ENCODE measurements around the gene DCLRE1B. TPM values are rescaled to one million over a fixed set of nuclear protein-coding genes. Genes with fewer than 3 reads are reported as not detected.

Gene DCLRE1B
- total RNA-seq, 4 donors from 2014 or later, result 3.2 to 5.0 (median 4.1) TPM

DNA sequence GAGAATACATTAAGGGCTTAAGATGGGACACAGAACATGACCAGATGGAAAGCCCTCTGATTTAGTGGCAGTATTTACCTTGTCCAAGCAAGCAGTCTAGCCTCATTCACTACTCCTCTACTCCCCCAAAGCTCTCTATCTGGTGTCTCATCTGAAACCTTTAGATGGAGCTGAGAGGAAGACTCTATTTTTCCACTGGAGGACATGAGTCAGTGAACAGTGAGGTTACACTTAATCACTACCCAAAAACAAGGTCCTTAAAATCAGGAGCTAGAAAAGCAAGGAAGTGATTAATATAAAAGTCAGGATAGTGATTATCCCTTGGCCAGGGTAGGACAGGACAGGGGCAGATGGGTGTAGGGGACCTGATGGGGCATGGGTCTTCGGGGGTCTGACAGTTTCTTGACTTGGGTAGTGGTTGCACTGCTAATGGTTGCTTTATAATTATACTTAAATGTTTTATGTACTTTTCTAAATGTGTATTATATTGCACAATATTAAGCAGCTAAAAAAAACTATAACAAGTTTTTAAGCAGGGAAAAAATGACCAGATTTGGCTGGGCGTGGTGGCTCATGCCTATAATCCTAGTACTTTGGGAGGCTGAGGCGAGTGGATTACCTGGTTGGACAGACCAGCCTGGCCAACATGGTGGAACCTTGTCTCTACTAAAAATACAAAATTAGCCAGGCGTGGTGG lies 36.6 kb upstream of the DCLRE1B start:
- H3K4me1 ChIP-seq, result no peaks in the 10 kb centered on the region
- DNase-seq, result no peak
- intact Hi-C loops (cut with DNase I), result no loop called here
- H3K36me3 ChIP-seq, result no peaks in the 10 kb centered on the region
- H3K9me3 ChIP-seq, result no peaks in the 10 kb centered on the region
- 95% methylated on average over 4 of the region's 4 CpGs for WGBS, 2 donors
- H3K27ac ChIP-seq, result no peak overlapping the region
- no peak for TF ChIP-seq POLR2A (IDR thresholded peaks at IDR 0.05)
- TF ChIP-seq, protein P1, sequence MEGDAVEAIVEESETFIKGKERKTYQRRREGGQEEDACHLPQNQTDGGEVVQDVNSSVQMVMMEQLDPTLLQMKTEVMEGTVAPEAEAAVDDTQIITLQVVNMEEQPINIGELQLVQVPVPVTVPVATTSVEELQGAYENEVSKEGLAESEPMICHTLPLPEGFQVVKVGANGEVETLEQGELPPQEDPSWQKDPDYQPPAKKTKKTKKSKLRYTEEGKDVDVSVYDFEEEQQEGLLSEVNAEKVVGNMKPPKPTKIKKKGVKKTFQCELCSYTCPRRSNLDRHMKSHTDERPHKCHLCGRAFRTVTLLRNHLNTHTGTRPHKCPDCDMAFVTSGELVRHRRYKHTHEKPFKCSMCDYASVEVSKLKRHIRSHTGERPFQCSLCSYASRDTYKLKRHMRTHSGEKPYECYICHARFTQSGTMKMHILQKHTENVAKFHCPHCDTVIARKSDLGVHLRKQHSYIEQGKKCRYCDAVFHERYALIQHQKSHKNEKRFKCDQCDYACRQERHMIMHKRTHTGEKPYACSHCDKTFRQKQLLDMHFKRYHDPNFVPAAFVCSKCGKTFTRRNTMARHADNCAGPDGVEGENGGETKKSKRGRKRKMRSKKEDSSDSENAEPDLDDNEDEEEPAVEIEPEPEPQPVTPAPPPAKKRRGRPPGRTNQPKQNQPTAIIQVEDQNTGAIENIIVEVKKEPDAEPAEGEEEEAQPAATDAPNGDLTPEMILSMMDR (IDR thresholded peaks at IDR 0.05), result no peak
- no peaks in the 10 kb centered on the region for H3K27me3 ChIP-seq
- H3K4me3 ChIP-seq (replicated peaks in 1 of 3), result no peak overlapping the region

DNA sequence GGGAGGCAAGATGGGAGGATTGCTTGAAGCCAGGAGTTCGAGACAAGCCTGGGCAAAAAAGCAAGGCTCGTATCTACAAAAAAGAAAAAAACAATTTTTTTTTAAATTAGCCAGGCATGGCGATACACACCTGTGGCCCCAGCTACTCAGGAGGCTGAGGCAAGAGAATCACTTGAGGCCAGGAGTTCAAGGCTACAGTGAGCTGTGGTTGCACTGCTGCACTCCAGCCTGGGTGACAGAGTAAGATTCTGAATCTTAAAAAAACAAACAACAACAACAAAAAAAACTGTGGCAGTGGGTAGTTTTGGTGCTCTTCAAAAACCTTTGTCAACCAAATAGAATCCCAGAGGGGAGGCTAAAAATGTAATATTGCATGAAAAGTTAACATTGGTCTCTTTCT lies 34.3 kb upstream of the DCLRE1B start:
- no peaks in the 10 kb centered on the region for H3K9me3 ChIP-seq
- H3K4me3 ChIP-seq (replicated peaks in 1 of 3), result no peak overlapping the region
- no peak for TF ChIP-seq POLR2A (IDR thresholded peaks at IDR 0.05)
- 82 to 95% methylated on average over 3 of the region's 3 CpGs for WGBS, 2 donors
- intact Hi-C loops (cut with DNase I), result no loop called here
- no peak overlapping the region for H3K27ac ChIP-seq
- H3K36me3 ChIP-seq, result no peaks in the 10 kb centered on the region
- H3K4me1 ChIP-seq, result no peaks in the 10 kb centered on the region
- no peak for DNase-seq
- H3K27me3 ChIP-seq, result no peaks in the 10 kb centered on the region

DNA sequence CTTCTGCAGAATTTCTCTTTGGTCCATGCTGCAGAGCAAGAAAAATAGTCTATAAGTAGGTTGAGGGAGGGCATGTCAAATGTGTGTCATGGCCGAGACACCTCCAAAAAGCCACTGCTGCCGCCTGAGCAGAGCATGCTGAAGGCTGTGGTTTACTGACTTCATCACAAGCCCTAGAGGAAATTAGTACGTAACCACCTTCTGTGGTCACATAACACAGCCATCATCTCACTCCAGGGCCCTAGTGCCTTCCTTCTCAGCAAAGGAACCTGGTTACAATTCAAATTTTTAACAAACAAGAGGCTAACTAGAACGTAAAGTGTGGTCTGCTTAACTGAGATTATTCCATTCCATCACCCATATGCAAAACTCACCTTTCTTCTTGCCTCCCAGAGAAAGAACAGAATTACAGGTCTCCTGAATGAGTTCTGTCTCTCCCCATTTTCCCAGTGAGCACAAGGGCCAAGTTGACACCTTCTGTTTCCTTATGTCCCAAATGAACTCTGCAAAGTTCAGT lies 33.5 kb upstream of the DCLRE1B start, which contains the start of gene PTPN22:
PTPN22 (minus strand) TSS at position 116 of the 517 bp plus-strand sequence.
- TF ChIP-seq POLR2A (IDR thresholded peaks at IDR 0.05), result peak in 1 of 2 donors; percentile 16
- TF ChIP-seq, protein P1 (IDR thresholded peaks at IDR 0.05), result no peak
- Histone ChIP-seq H3K9me3 (no peaks in the 10 kb centered on the region), H3K36me3 (no peaks in the 10 kb centered on the region), H3K27ac (no peak within 1 kb of the TSS), H3K27me3 (no peaks in the 10 kb centered on the region), H3K4me3 (replicated peaks in 1 of 3) (no peak within 1 kb of the TSS), H3K4me1 (no peaks in the 10 kb centered on the region)
- intact Hi-C loops (cut with DNase I), result no loop called here
- WGBS, 2 donors, result 82 to 84% methylated on average over 4 of the region's 4 CpGs
- DNase-seq, result peak; percentile 8 to 18

DNA sequence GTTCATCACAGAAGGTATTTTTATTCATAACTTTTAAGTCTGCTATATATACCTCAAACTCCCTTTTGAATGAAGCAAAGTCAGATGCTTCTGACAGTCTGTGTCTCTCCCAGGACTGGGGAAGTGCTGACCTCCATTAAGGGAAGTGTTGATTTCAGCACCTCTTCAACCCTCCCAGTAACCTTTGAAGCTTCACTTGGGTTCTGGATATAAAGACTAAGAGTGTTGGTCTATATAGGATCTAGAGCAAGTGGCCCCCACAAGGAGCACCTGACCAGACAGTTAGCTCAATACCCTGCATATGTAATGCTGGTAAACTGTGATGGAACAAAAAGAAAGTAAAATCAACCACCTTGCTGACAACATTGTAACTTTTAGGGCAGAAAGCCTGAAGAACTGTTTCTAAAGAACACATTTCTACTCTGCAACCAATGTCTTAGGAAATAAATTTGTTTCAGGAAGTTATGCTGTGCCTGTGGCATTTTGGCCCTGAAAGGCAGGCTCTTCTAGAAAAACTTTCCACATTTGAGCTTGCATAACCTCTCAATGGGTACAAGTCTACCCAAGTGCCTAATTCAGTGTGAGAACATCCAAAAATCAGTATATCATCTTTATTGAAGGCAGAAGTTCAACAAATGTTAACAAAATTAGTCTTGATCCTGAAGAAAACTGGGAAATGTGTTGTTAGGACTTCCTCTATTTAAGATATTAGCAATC lies 32.7 kb upstream of the DCLRE1B start:
- no peaks in the 10 kb centered on the region for H3K4me1 ChIP-seq
- H3K27ac ChIP-seq, result no peak overlapping the region
- no peak for TF ChIP-seq POLR2A (IDR thresholded peaks at IDR 0.05)
- TF ChIP-seq, protein P1 (IDR thresholded peaks at IDR 0.05), result no peak
- no peaks in the 10 kb centered on the region for H3K9me3 ChIP-seq
- no peak overlapping the region for H3K4me3 ChIP-seq (replicated peaks in 1 of 3)
- no peak for DNase-seq
- intact Hi-C loops (cut with DNase I), result no loop called here
- no peaks in the 10 kb centered on the region for H3K36me3 ChIP-seq
- H3K27me3 ChIP-seq, result no peaks in the 10 kb centered on the region

- TF ChIP-seq, protein P1 (IDR thresholded peaks at IDR 0.05), result no peak
- TF ChIP-seq POLR2A (IDR thresholded peaks at IDR 0.05), result no peak
- H3K27ac ChIP-seq, result no peak overlapping the region
- intact Hi-C loops (cut with DNase I), result no loop called here
- 81 to 89% methylated on average over 1 of the region's 1 CpG for WGBS, 2 donors
- H3K4me3 ChIP-seq (replicated peaks in 1 of 3), result no peak overlapping the region
- H3K4me1 ChIP-seq, result no peaks in the 10 kb centered on the region
- H3K27me3 ChIP-seq, result no peaks in the 10 kb centered on the region
- H3K9me3 ChIP-seq, result no peaks in the 10 kb centered on the region
- no peak for DNase-seq
- H3K36me3 ChIP-seq, result no peaks in the 10 kb centered on the region
Measured at GRCh38 chr1:113874012-113874879, 30.9 kb upstream of the DCLRE1B start.
